Measurements from ENCODE around the gene BOC. TPM values are rescaled to one million over a fixed set of nuclear protein-coding genes. Genes with fewer than 3 reads are reported as not detected.

BOC gene
- polyA plus RNA-seq, 1 donor: 26.6 TPM

GRCh38 chr3:113287111-113287802 is 75.9 kb downstream of the BOC start:
- no peak for DNase-seq

DNA sequence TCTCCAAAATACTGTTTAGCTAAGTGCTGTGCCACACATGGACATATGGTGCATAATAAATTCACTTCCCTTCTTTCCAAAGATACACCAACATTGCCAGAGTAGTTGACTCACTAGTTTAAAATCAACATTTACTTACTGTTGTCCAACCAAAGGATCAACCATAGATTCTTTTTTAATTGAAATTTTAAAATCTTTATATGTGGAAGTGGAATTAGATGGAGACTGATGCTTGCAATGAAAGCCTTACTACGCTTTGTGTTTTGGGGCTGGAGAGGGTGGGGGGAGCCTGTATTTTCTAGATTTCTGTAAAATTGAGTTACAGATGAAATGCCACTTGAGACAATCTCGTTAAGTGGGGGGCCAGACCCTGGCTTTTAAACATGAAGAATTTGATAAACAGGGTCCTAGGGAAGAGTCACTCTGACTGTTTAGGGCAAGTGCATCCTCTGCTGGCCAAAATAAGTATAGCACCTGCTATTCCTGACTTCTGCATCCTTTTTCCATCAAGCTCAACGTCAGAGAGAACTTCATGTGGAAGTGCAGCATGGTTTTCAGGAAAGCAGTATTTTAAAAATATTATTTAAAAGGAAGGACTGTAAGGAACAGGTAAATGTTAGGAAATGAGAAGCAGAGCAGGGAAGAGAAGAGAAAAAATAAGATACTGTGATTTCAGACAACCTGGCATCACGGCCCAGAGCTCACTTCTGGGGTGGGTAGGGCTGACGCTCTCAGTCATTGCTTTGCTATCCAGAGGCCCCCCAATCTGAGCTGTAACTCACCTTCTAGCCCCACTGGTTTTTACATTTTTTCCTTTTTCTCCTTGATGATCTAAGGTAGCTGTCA is 76.7 kb downstream of the BOC start:
- DNase-seq: peak; percentile 81

- DNase-seq: no peak
Observed at GRCh38 chr3:113288881-113289280, 77.5 kb downstream of the BOC start.

GRCh38 chr3:113291572-113291971 is 80.2 kb downstream of the BOC start:
- DNase-seq: no peak

GRCh38 chr3:113292933-113293332 is 81.6 kb downstream of the BOC start:
- no peak for DNase-seq

DNA sequence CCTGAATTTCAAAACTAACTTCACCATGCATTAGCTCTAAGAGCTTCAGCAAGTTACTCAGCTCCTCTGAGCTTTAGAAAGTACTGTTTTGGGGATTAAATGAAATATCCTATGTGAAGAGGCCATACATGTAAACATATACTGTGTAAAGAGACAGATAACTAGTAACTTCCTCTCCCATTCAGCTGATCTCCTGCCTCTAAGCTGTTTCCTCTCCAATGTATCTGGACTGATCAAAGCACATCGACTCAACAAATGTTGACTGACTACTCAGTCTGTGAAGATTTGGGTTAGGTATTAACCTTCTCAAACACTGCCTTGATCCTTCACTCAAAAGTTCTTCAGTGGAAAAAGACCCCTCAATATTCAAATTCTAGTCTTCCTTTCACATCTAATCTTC is 82.0 kb downstream of the BOC start:
- DNase-seq: no peak

GRCh38 chr3:113295463-113295862 is 84.1 kb downstream of the BOC start:
- DNase-seq: no peak

DNA sequence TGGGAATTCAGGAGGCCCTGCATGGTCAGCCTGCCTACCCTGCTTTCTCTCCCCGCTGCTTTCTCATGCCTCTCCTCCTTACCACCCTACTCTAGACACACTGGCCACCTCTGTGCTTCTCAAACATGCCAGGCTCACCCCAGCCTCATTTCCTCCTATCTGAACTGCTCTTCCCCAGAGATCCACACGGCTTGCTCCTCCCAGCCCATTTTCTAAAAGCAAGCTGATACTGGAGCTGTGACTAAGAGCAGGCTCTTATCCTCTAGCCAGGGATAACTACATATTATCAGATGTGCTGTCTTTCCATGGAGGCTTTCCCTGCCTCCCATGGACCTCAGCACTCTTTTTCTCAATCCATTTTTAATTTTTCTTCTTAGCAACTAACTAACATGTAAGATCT is 85.9 kb downstream of the BOC start:
- no peak for DNase-seq

DNA sequence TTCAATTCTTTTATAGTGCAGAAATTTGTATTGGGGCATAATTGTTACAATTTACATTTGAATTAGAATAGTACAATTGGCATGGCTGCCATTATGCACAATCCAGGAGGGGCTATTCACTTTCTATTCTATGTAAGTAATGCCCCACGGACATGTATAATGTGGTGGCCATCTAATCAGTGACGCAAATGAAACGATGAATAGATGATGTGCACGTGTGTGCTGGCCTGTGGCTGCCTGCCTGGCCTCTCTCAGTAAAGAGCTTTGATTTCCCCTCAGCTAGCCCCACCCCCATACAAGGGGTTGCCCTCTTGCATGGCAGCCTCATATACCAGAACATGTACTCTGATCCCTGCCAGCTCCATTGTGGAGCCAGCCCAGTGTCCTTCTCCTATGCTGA is 86.5 kb downstream of the BOC start:
- no peak for DNase-seq

- DNase-seq: no peak
Observed at GRCh38 chr3:113300596-113300995, 89.2 kb downstream of the BOC start.

DNA sequence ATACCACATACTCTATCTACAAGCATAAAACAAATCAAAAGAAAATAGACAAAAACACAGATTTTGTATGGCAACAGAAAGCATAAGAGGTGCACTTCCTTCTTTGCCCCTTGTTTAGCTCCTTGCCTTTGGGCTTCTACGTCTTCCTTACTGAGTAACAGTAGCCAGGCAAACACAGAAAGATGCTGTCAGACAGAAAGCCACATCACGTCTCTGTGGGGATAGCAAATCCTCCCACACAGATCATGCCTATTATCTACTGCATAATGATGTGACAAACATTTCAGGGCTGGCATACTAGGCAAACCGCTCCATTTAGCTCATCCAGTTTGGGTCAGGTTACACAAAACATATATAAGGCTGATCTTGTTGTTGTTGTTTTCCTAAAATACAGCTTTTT is 92.7 kb downstream of the BOC start:
- DNase-seq: no peak

GRCh38 chr3:113304856-113305540 is 93.6 kb downstream of the BOC start:
- no peak for DNase-seq

DNA sequence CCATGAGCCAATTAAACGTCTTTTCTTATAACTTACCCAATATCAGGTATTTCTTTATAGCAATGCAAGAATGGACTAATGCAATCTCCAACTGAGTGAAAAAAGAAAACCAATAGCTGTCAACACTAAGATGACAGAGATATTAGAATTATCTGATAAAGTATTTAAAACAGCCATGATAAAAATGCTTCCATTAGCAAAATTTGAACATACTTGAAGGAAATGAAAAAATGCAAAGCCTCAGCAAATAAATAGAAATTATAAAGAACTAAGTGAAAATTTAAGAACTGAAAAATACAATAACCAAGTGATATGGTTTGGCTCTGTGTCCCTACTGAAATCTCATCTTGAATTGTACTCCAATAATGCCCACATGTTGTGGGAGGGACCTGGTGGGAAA is 99.6 kb downstream of the BOC start:
- no peak for DNase-seq

GRCh38 chr3:113312416-113312815 is 101.1 kb downstream of the BOC start:
- DNase-seq: no peak

- no peak for DNase-seq
Observed at GRCh38 chr3:113314923-113315322, 103.6 kb downstream of the BOC start.

GRCh38 chr3:113329757-113330156 is 118.4 kb downstream of the BOC start:
- DNase-seq: no peak

DNA sequence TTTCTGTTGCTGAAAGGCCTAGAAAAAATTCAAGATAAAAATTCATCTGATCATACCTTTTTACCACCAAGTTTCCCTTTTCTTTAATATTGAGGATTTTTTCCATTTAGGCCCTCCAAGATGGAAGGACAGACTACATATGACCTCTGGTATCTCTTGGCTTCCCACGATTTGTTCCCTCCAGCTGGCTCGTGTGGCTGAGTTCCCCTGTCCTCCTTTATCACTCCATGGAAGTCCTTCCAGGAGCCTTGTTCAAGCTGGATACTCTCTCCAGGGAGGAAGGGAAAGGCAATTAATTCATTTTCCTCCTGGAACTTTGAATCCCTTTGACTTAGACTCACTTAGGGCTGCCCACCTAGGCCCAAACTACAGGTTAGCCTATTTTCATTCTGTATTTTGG is 119.4 kb downstream of the BOC start:
- no peak for DNase-seq

DNA sequence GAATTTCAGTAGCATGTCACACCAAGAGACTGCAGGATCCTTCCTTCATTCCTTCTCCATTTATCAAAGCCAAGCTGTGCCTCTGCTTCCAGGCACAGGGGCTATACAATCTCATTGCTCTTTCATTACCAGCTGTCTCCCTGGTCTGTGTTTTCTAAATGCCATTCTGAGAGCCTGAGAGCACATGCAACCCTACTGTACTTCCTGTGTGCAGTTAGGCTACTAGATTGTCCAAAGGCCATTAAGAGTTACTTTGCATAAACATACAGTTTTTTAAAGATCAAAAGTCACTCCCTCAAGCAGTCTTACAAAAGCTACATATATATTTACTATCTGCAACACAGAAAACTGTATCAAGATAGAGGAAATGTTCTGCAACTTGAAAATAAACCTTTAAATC is 119.8 kb downstream of the BOC start:
- DNase-seq: no peak

Other genes starting within 250 kb of the BOC start
- 0.53 TPM for gene CD200R1, start 236.5 kb upstream of the BOC start, polyA plus RNA-seq (ENCODE audit: insufficient read length)
- gene GTPBP8, start 220.6 kb upstream of the BOC start, polyA plus RNA-seq (ENCODE audit: insufficient read length): 26.8 TPM
- gene CFAP44, start 229.9 kb downstream of the BOC start, polyA plus RNA-seq (ENCODE audit: insufficient read length): 37.1 TPM